ENCODE results near the gene ACTR2. TPM values are rescaled to one million over a fixed set of nuclear protein-coding genes. Genes with fewer than 3 reads are reported as not detected.

ACTR2 gene
- total and polyA plus RNA-seq, 9 of the 15 experiments (the other 6 are each of a cell fraction or from before 2014, with no cell fraction given): 47.3 to 239 (median 108) TPM

DNA sequence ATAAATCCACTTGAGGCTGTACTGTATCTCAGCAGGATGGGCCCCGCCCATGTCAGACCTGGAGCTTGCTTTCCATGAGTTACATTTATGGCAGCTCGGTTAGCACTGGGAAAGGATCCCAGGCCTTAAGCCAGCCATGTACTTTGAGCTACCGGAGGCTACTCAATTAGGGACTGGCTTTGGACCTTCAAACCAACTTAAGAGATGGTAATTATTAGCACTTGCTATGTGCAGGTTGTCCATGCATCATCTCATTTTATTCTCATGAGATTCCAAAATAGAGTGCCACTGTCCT lies 64.4 kb downstream of the ACTR2 start:
- Histone ChIP-seq H4K20me1 (replicated peaks; ENCODE audit: control insufficient read depth, insufficient read depth, low read length) (no peaks in the 10 kb centered on the region), H3K79me2 (ENCODE audit: control insufficient read depth, insufficient read depth, low read length) (no peaks in the 10 kb centered on the region), H2AFZ (ENCODE audit: low read depth, low read length) (no peak overlapping the region), H3K36me3 (ENCODE audit: control insufficient read depth, insufficient read depth, low read length) (no peaks in the 10 kb centered on the region), H3K9me3 (replicated peaks; ENCODE audit: control insufficient read depth, insufficient read depth, low read depth, low read length) (no peaks in the 10 kb centered on the region), H3K4me1 (replicated peaks in 1 of 2; ENCODE audit: control insufficient read depth in 2 of 2, insufficient read depth in 2 of 2, low read length in 2 of 2) (peaks cover 30 to 34% of the 10 kb centered on the region in 2 experiments), H3K4me2 (ENCODE audit: insufficient read depth, low read length) (no peak overlapping the region), H3K9me1 (ENCODE audit: control insufficient read depth, insufficient read depth, low read length) (no peaks in the 10 kb centered on the region), H3K4me3 (no peak overlapping the region), H3K27ac (ENCODE audit: extremely low read depth, low read depth, low read length) (no peak overlapping the region), H3K27me3 (ENCODE audit: control insufficient read depth in 2 of 2, insufficient read depth in 2 of 2, low read length in 2 of 2) (no peaks in the 10 kb centered on the region), H3K9ac (ENCODE audit: insufficient read depth in 1 of 2, low read depth in 2 of 2, low read length in 2 of 2) (no peak overlapping the region)
- ChIA-PET POLR2A (interaction anchor here (0.5 to 2.7 kb wide), 3 partner anchors 15 to 189 kb away, joined by 3 to 16 read pairs (median 3); no protein-coding TSS in a partner anchor), CTCF (ENCODE audit: low intra/inter-chr PET ratio) (interaction anchor here (0.6 kb wide), 1 partner anchor 192 kb away, joined by 4 read pairs; no protein-coding TSS in a partner anchor)
- in situ Hi-C loops (cut with MboI) (no loop called here), intact Hi-C loops (cut with micrococcal nuclease) (no loop called here)
- FAIRE-seq (no peak), ATAC-seq (no peak), DNase-seq (ENCODE audit: extremely low read depth in 1 of 4, low spot score in 3 of 4) (no peak)
- 91% methylated on average over 3 of the region's 3 CpGs for WGBS (ENCODE audit: insufficient coverage, low coverage, missing lambda C conversion rate)
- no TSS peak for BruUV-seq (replicated peaks)
- TF ChIP-seq PPARD (CRISPR knock-in tag; IDR thresholded peaks at IDR 0.05) (no peak), DPF2 (IDR thresholded peaks at IDR 0.05) (no peak), U2AF2 (optimal IDR thresholded peaks at IDR 0.05; ENCODE audit: low read depth, low read length) (no peak), ZC3H11A (IDR thresholded peaks at IDR 0.05; ENCODE audit: low read depth, low read length) (no peak), VEZF1 (CRISPR knock-in tag; IDR thresholded peaks at IDR 0.05) (no peak), NONO (IDR thresholded peaks at IDR 0.05; ENCODE audit: low read depth in 2 of 2, low read length in 1 of 2) (no peak)
- TF ChIP-seq, protein P1, sequence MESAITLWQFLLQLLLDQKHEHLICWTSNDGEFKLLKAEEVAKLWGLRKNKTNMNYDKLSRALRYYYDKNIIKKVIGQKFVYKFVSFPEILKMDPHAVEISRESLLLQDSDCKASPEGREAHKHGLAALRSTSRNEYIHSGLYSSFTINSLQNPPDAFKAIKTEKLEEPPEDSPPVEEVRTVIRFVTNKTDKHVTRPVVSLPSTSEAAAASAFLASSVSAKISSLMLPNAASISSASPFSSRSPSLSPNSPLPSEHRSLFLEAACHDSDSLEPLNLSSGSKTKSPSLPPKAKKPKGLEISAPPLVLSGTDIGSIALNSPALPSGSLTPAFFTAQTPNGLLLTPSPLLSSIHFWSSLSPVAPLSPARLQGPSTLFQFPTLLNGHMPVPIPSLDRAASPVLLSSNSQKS (CRISPR knock-in tag; IDR thresholded peaks at IDR 0.05): no peak
- TF ChIP-seq, protein P2, sequence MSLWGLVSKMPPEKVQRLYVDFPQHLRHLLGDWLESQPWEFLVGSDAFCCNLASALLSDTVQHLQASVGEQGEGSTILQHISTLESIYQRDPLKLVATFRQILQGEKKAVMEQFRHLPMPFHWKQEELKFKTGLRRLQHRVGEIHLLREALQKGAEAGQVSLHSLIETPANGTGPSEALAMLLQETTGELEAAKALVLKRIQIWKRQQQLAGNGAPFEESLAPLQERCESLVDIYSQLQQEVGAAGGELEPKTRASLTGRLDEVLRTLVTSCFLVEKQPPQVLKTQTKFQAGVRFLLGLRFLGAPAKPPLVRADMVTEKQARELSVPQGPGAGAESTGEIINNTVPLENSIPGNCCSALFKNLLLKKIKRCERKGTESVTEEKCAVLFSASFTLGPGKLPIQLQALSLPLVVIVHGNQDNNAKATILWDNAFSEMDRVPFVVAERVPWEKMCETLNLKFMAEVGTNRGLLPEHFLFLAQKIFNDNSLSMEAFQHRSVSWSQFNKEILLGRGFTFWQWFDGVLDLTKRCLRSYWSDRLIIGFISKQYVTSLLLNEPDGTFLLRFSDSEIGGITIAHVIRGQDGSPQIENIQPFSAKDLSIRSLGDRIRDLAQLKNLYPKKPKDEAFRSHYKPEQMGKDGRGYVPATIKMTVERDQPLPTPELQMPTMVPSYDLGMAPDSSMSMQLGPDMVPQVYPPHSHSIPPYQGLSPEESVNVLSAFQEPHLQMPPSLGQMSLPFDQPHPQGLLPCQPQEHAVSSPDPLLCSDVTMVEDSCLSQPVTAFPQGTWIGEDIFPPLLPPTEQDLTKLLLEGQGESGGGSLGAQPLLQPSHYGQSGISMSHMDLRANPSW (CRISPR knock-in tag; IDR thresholded peaks at IDR 0.05): no peak
- TF ChIP-seq, protein P3, sequence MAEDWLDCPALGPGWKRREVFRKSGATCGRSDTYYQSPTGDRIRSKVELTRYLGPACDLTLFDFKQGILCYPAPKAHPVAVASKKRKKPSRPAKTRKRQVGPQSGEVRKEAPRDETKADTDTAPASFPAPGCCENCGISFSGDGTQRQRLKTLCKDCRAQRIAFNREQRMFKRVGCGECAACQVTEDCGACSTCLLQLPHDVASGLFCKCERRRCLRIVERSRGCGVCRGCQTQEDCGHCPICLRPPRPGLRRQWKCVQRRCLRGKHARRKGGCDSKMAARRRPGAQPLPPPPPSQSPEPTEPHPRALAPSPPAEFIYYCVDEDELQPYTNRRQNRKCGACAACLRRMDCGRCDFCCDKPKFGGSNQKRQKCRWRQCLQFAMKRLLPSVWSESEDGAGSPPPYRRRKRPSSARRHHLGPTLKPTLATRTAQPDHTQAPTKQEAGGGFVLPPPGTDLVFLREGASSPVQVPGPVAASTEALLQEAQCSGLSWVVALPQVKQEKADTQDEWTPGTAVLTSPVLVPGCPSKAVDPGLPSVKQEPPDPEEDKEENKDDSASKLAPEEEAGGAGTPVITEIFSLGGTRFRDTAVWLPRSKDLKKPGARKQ (CRISPR knock-in tag; IDR thresholded peaks at IDR 0.05): no peak
- TF ChIP-seq, protein P4, sequence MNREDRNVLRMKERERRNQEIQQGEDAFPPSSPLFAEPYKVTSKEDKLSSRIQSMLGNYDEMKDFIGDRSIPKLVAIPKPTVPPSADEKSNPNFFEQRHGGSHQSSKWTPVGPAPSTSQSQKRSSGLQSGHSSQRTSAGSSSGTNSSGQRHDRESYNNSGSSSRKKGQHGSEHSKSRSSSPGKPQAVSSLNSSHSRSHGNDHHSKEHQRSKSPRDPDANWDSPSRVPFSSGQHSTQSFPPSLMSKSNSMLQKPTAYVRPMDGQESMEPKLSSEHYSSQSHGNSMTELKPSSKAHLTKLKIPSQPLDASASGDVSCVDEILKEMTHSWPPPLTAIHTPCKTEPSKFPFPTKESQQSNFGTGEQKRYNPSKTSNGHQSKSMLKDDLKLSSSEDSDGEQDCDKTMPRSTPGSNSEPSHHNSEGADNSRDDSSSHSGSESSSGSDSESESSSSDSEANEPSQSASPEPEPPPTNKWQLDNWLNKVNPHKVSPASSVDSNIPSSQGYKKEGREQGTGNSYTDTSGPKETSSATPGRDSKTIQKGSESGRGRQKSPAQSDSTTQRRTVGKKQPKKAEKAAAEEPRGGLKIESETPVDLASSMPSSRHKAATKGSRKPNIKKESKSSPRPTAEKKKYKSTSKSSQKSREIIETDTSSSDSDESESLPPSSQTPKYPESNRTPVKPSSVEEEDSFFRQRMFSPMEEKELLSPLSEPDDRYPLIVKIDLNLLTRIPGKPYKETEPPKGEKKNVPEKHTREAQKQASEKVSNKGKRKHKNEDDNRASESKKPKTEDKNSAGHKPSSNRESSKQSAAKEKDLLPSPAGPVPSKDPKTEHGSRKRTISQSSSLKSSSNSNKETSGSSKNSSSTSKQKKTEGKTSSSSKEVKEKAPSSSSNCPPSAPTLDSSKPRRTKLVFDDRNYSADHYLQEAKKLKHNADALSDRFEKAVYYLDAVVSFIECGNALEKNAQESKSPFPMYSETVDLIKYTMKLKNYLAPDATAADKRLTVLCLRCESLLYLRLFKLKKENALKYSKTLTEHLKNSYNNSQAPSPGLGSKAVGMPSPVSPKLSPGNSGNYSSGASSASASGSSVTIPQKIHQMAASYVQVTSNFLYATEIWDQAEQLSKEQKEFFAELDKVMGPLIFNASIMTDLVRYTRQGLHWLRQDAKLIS (CRISPR knock-in tag; IDR thresholded peaks at IDR 0.05): no peak

All from K562 (cell line).